Kidney (tissue), 14 donors: ENCODE data around the gene SLC7A14. TPM values are rescaled to one million over a fixed set of nuclear protein-coding genes. Genes with fewer than 3 reads are reported as not detected.

Experiments
- DNase-seq, 5 donors: peaks; one replicate each; pipeline ENCODE4 v3.0.0-alpha.2; 2013 to 2020
- FAIRE-seq: peaks from 2 replicates; lab custom pipeline; 2012; peaks lifted over from hg19 to GRCh38; lab: Jason Lieb, UNC
- H3K27ac ChIP-seq, 2 donors: one replicate each; pipeline ENCODE4 v1.7.0; 2013; ENCODE audit warnings: low read depth in 2 of 2, low read length in 2 of 2, inconsistent platforms in 1 of 2
- H3K27me3 ChIP-seq: one replicate; pipeline ENCODE4 v1.7.1; 2013; ENCODE audit warnings: low read length, inconsistent platforms; ENCODE audit not compliant: control insufficient read depth, insufficient read depth
- H3K36me3 ChIP-seq, 3 donors: one replicate each; pipeline versions ENCODE4 v1.7.0 to v1.7.1; 2013; ENCODE audit warnings: low read length in 3 of 3, control low read depth in 1 of 3, inconsistent platforms in 1 of 3; ENCODE audit not compliant: insufficient read depth in 3 of 3, control insufficient read depth in 2 of 3
- H3K4me1 ChIP-seq, 3 donors: one replicate each; pipeline versions ENCODE4 v1.7.0 to v1.7.1; 2013; ENCODE audit warnings: low read length in 3 of 3, inconsistent platforms in 1 of 3, low read depth in 1 of 3; ENCODE audit not compliant: control insufficient read depth in 2 of 3, insufficient read depth in 2 of 3
- H3K4me3 ChIP-seq, 3 donors: one replicate each; pipeline versions ENCODE4 v1.7.0 to v1.8.1; 2013; ENCODE audit warnings: low read length in 3 of 3, control low read depth in 1 of 3, inconsistent platforms in 1 of 3
- H3K9ac ChIP-seq, 3 donors: one replicate each; pipeline versions ENCODE4 v1.7.0 to v1.7.1; 2013; ENCODE audit warnings: low read length in 3 of 3, control low read depth in 1 of 3, inconsistent platforms in 1 of 3
- H3K9me3 ChIP-seq, 3 donors: one replicate each; pipeline versions ENCODE4 v1.7.0 to v1.7.1; 2013; ENCODE audit warnings: low read length in 3 of 3, control low read depth in 1 of 3, inconsistent platforms in 1 of 3; ENCODE audit not compliant: control insufficient read depth in 2 of 3, insufficient read depth in 1 of 3
- CTCF ChIP-seq: IDR thresholded peaks from 3 replicates; pipeline ENCODE4 v1.5.1; 2012; ENCODE audit warnings: mild to moderate bottlenecking, moderate library complexity, borderline replicate concordance; ENCODE audit not compliant: insufficient read depth; ENCODE audit errors: extremely low read depth
- intact Hi-C: fragments of 100-400 bp; cut with DNase I; formaldehyde crosslinking; loops from one replicate; pipeline ENCODE4 v1.11.1; 2022
- polyA plus RNA-seq: library from polyadenylated mRNA; stranded (reverse); fragments of 350-450 nt; fragmentation: Illumina TruSeq; extraction: RNeasy Lipid Tissue Mini Kit (QIAGEN cat#74804); gene quantifications from one replicate; pipeline ENCODE4 v1.2.3, GENCODE V29; 2014; ENCODE audit warnings: low read depth, low replicate concordance; ENCODE audit not compliant: insufficient read depth
- total RNA-seq: library from RNA; stranded (reverse); fragmentation: NEBNext Ultra II Directional; extraction: Animal tissue kit (Norgen Biotek cat#: 25700); gene quantifications from one replicate; pipeline ENCODE4 v1.2.1, GENCODE V29; 2021
- donor health status: control.
- donor health status: control.
- donor health status: control.
- donor health status: control.
- donor health status: control.
- donor health status: DM: yes; HTN: yes; CAD: no.
- donor health status: Normal renal cell carcinoma (clear cell type).

Gene SLC7A14
- total and polyA plus RNA-seq, 2 donors from 2014 or later = 0.04 TPM; not detected in 1

- intact Hi-C loops = no loop called here
- FAIRE-seq = no peak
- no peak for DNase-seq
- no peaks in the 10 kb centered on the region for H3K4me1 ChIP-seq
- H3K9ac ChIP-seq = no peak overlapping the region
- H3K4me3 ChIP-seq = no peak overlapping the region
- H3K36me3 ChIP-seq = no peaks in the 10 kb centered on the region
- no peak overlapping the region for H3K27ac ChIP-seq
- no peaks in the 10 kb centered on the region for H3K9me3 ChIP-seq
- TF ChIP-seq CTCF = no peak
- no peaks in the 10 kb centered on the region for H3K27me3 ChIP-seq
Measured at GRCh38 chr3:170555329-170555728, 30.5 kb downstream of the SLC7A14 start.

- Histone ChIP-seq H3K9ac (no peak overlapping the region), H3K4me1 (no peaks in the 10 kb centered on the region), H3K27ac (no peak overlapping the region), H3K9me3 (no peaks in the 10 kb centered on the region), H3K4me3 (no peak overlapping the region), H3K36me3 (no peaks in the 10 kb centered on the region), H3K27me3 (no peaks in the 10 kb centered on the region)
- FAIRE-seq = no peak
- DNase-seq = no peak
- intact Hi-C loops = no loop called here
- no peak for TF ChIP-seq CTCF
Measured at GRCh38 chr3:170553788-170554757, 31.8 kb downstream of the SLC7A14 start.

- no peak for TF ChIP-seq CTCF
- Histone ChIP-seq H3K36me3 (no peaks in the 10 kb centered on the region), H3K4me1 (no peaks in the 10 kb centered on the region), H3K27me3 (no peaks in the 10 kb centered on the region), H3K9ac (no peak overlapping the region), H3K27ac (no peak overlapping the region), H3K4me3 (no peak overlapping the region), H3K9me3 (no peaks in the 10 kb centered on the region)
- FAIRE-seq (no peak), DNase-seq (no peak)
- intact Hi-C loops = no loop called here
Measured at GRCh38 chr3:170551252-170551651, 34.6 kb downstream of the SLC7A14 start.
